ENCODE data around the gene TBPL2. TPM values are rescaled to one million over a fixed set of nuclear protein-coding genes. Genes with fewer than 3 reads are reported as not detected.
A peak's percentile ranks its signal among the peaks of the same experiment; 100 is the strongest.

TBPL2 gene
- total RNA-seq, 1 donor from 2014 or later, result not detected

DNA sequence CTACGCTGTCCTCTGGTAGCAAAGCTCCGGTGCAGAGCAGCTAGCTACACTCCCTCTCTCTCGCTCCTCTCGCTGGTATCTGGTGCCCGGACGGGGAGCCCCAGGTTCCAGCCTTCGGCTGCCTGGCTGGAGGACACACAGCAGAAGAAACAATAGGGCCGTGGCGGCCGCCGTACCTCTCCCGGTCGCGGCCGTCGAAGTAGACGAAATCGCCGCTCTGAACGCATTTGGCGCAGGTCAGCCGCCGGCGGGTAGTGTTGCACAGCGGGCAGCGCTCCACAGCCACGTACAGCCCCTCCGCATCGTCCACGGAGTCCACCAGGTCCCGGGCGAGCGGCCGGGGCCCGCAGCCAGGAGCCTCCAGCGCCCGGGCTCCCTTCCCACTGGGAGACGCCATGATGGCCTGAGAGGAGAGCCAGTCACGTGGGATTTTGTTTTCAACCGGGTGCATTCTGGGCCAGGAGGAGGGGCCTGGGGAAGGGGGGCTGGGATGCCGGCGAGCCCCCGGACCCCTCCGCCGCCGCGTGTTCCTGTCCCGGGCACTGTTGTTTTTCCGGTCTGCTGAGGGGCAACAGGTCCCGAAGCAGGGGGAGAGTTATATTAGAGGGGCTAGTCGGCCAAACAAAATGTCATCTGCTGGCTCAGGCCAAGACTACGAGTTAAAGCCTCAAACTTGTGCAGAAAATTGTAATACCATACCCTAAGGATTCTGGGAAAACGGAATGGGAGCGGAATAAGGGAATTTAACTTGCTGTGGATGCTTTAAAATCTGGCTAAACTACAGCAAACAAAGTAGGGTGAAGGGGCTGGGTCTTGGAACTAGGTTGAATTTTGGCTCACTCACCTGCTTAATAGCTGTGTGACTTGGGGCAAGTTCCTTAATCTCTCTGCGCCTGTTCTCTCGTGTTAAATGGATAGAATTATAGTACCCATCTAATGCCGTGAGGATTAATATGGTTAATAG, 28.7 kb downstream of the TBPL2 start, which contains the start of gene ATG14:
TSS of gene ATG14 (minus strand) at position 405 of the 964 bp plus-strand sequence. CDS start at position 397, 8 bp downstream.
- Histone ChIP-seq H3K4me1 (peaks cover 0 to 22% of the 10 kb centered on the region in 2 donors), H3K4me3 (peak within 1 kb of the TSS; percentile 78 to 99), H3K9me3 (no peaks in the 10 kb centered on the region), H3K27me3 (no peaks in the 10 kb centered on the region), H3K36me3 (no peaks in the 10 kb centered on the region), H3K27ac (peak within 1 kb of the TSS; percentile 82 to 97)
- intact Hi-C loops (cut with DNase I), result loop anchor here (1.0 to 2.0 kb wide), 3 partner anchors 12 to 141 kb away; partner anchors contain the start of gene FBXO34
- peak; percentile 48 to 92 for DNase-seq (ENCODE audit: low spot score in 2 of 2)
- TF ChIP-seq, protein P1, sequence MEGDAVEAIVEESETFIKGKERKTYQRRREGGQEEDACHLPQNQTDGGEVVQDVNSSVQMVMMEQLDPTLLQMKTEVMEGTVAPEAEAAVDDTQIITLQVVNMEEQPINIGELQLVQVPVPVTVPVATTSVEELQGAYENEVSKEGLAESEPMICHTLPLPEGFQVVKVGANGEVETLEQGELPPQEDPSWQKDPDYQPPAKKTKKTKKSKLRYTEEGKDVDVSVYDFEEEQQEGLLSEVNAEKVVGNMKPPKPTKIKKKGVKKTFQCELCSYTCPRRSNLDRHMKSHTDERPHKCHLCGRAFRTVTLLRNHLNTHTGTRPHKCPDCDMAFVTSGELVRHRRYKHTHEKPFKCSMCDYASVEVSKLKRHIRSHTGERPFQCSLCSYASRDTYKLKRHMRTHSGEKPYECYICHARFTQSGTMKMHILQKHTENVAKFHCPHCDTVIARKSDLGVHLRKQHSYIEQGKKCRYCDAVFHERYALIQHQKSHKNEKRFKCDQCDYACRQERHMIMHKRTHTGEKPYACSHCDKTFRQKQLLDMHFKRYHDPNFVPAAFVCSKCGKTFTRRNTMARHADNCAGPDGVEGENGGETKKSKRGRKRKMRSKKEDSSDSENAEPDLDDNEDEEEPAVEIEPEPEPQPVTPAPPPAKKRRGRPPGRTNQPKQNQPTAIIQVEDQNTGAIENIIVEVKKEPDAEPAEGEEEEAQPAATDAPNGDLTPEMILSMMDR (IDR thresholded peaks at IDR 0.05), result no peak

DNA sequence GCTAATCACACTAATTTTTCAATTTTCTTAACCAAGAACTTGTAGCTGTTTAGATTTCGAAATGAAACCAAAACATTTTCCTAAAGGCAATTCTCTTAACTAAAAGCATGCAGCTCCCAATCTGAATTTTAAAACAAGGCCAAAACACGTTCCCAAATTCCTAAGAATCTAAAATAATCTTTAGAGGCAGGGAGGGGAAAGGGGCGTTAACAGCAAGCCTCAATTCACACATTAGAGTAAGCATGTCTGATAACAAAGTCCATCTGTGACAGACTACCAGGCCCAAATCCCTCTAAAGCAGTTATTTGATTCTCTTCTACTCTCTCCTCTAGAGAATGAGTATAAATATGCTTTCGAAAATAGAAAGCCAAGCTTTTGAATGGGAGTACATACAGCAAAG, 29.5 kb downstream of the TBPL2 start:
- no peaks in the 10 kb centered on the region for H3K36me3 ChIP-seq
- H3K27me3 ChIP-seq, result no peaks in the 10 kb centered on the region
- peaks cover 0 to 22% of the 10 kb centered on the region in 2 donors for H3K4me1 ChIP-seq
- peak overlapping the region; percentile 82 to 97 for H3K27ac ChIP-seq
- DNase-seq (ENCODE audit: low spot score in 2 of 2), result no peak
- TF ChIP-seq, protein P1 (IDR thresholded peaks at IDR 0.05), result no peak
- H3K4me3 ChIP-seq, result peak overlapping the region; percentile 78 to 99
- intact Hi-C loops (cut with DNase I), result loop anchor here (1.0 to 2.0 kb wide), 3 partner anchors 12 to 140 kb away; partner anchors contain the start of gene FBXO34
- H3K9me3 ChIP-seq, result no peaks in the 10 kb centered on the region

DNA sequence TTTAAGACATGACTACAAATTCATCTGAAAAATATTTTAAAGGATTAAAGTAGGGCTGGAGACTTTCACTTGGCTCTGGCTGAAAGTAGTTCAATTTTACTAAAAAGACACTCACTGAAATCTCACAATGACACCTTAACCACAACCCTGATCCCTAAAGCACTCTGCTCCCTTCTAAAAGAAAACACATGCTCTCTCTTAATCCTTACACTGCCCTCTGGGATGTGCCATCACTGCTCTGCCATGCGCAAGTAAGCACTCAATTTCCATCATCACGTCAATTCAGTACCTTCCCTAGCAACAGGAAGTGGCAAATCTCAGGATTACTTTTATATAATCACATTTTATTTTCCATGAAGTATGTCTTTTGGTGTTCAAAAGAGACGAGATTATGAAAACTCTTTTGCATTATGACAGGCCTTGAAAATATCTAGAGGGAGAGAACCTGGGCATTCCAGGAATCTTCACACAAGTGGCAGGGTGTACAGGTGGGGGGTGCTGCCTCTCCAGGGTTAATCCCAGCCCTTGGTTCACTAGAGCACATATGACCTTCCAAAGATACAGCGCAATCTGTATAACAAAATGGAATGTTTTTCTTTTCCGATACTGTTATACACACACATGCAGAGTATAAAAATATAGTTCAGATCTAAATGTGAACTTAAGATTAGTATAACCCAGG, 36.1 kb downstream of the TBPL2 start:
- TF ChIP-seq, protein P1 (IDR thresholded peaks at IDR 0.05), result no peak
- H3K9me3 ChIP-seq, result no peaks in the 10 kb centered on the region
- DNase-seq (ENCODE audit: low spot score in 2 of 2), result no peak
- H3K36me3 ChIP-seq, result no peaks in the 10 kb centered on the region
- intact Hi-C loops (cut with DNase I), result no loop called here
- no peaks in the 10 kb centered on the region for H3K27me3 ChIP-seq
- H3K4me3 ChIP-seq, result no peak overlapping the region
- peak overlapping the region; percentile 2 to 59 for H3K27ac ChIP-seq
- peaks cover 0 to 25% of the 10 kb centered on the region in 2 donors for H3K4me1 ChIP-seq

DNA sequence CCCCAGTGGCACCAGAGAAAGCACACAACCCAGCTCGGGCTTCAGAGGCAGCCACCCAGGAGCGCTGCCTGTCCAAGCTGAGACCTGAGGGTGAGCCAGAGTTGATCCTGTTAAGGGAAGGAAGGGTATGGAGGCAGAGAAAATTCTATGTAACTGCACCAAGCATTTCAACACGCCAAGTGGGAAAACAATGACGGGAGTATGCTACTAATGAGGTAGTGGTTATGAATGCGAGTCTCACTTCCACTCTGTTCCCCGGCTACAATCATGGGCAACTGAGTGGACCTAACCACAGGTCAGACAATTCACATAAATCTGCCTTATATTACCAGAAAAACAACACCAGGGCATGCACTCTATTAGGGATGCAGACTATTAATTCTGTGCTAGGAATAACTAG, 38.7 kb downstream of the TBPL2 start:
- no peak for DNase-seq (ENCODE audit: low spot score in 2 of 2)
- TF ChIP-seq, protein P1 (IDR thresholded peaks at IDR 0.05), result no peak
- intact Hi-C loops (cut with DNase I), result no loop called here

DNA sequence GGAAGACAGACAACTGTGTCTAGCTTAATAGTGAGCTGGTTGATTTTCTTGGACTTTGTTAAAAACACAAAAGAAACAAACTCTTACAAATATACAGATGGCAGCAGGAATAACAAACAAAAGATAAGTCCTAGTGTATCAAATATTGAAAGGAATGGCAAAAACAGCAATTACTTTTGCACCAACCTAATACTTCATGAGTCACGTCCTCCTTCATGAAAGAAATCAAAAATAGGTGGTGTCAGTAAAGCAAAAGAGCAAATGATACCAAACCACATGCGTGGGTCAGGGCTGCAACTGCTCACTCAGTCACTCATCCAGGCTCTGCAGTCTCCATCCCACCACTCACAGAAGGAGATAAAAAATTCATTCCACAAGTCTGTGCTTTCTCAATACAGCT, 40.6 kb downstream of the TBPL2 start:
- Histone ChIP-seq H3K27ac (peak overlapping the region; percentile 35 to 84), H3K27me3 (no peaks in the 10 kb centered on the region), H3K9me3 (no peaks in the 10 kb centered on the region), H3K4me3 (no peak overlapping the region), H3K4me1 (peaks cover 4 to 26% of the 10 kb centered on the region in 2 donors), H3K36me3 (peaks cover 0 to 6% of the 10 kb centered on the region in 2 donors)
- DNase-seq (ENCODE audit: low spot score in 2 of 2), result no peak
- TF ChIP-seq, protein P1 (IDR thresholded peaks at IDR 0.05), result no peak
- intact Hi-C loops (cut with DNase I), result loop anchor here (1.0 to 2.0 kb wide), 2 partner anchors 11 to 15 kb away; partner anchors contain the start of gene ATG14

More for the DNA sequence above, 38.7 kb downstream of the TBPL2 start:
- Histone ChIP-seq H3K9me3 (no peaks in the 10 kb centered on the region), H3K4me1 (peaks cover 4 to 26% of the 10 kb centered on the region in 2 donors), H3K27me3 (no peaks in the 10 kb centered on the region), H3K27ac (no peak overlapping the region), H3K4me3 (no peak overlapping the region), H3K36me3 (no peaks in the 10 kb centered on the region)

Data from ascending aorta (tissue), 2 donors.